ENCODE data around the gene ANTKMT. TPM values are rescaled to one million over a fixed set of nuclear protein-coding genes. Genes with fewer than 3 reads are reported as not detected.

ANTKMT gene
- total and polyA plus RNA-seq, 2 of the 4 experiments (the other 2 are of a cell fraction): 7.3 to 16.2 TPM

GRCh38 chr16:759110-759910 is 38.4 kb downstream of the ANTKMT start:
- Histone ChIP-seq H3K27me3 (ENCODE audit: control insufficient read depth, insufficient read depth, low read length) (peaks cover 4% of the 10 kb centered on the region; the same call in 1 of the 2 replicates), H3K9ac (ENCODE audit: low read depth, low read length) (no peak overlapping the region), H2AK5ac (ENCODE audit: low read depth, low read length) (no peak overlapping the region), H3K4me2 (ENCODE audit: low read depth, low read length) (no peak overlapping the region), H2BK120ac (ENCODE audit: low read depth, low read length) (no peak overlapping the region), H4K5ac (ENCODE audit: low read depth, low read length) (no peak overlapping the region), H3K9me3 (ENCODE audit: control insufficient read depth, insufficient read depth, low read length) (peaks cover 3% of the 10 kb centered on the region), H3K4ac (ENCODE audit: low read depth, low read length) (no peak overlapping the region), H3K56ac (ENCODE audit: extremely low read depth, insufficient read depth, low read length) (no peak overlapping the region), H2BK15ac (ENCODE audit: low read depth, low read length) (no peak overlapping the region), H3K23ac (ENCODE audit: low read depth, low read length) (no peak overlapping the region), H4K8ac (ENCODE audit: low read depth in 2 of 2, low read length in 2 of 2) (no peak overlapping the region), H2BK20ac (ENCODE audit: low read depth, low read length) (no peak overlapping the region), H4K91ac (ENCODE audit: insufficient read depth, low read depth, low read length) (no peak overlapping the region), H3K18ac (ENCODE audit: low read depth, low read length) (no peak overlapping the region), H2AK9ac (replicated peaks; ENCODE audit: low read depth, low read length, poor library complexity) (no peak overlapping the region), H3K27ac (ENCODE audit: insufficient read depth, low read length) (no peak overlapping the region), H3K4me3 (ENCODE audit: insufficient read depth, low read depth, low read length) (no peak overlapping the region), H2AFZ (replicated peaks; ENCODE audit: low read length, poor library complexity) (no peak overlapping the region), H3K9me1 (ENCODE audit: insufficient read depth, low read length) (no peaks in the 10 kb centered on the region), H4K20me1 (ENCODE audit: insufficient read depth, low read length) (no peaks in the 10 kb centered on the region), H2BK5ac (ENCODE audit: low read depth, low read length, poor library complexity, severe bottlenecking) (no peak overlapping the region), H3K14ac (replicated peaks; ENCODE audit: low read depth, low read length) (no peak overlapping the region), H3K4me1 (ENCODE audit: control insufficient read depth, insufficient read depth, low read length) (no peaks in the 10 kb centered on the region), H3K36me3 (ENCODE audit: control insufficient read depth, insufficient read depth, low read length) (no peaks in the 10 kb centered on the region), H3K79me1 (ENCODE audit: low read depth in 1 of 2, low read length in 2 of 2) (no peaks in the 10 kb centered on the region)
- no peak for ATAC-seq (ENCODE audit: low read depth)
- ChIA-PET POLR2A (ENCODE audit: unreplicated experiment) (interaction anchor here (0.5 kb wide), 1 partner anchor 222 kb away, joined by 5 read pairs; no protein-coding TSS in a partner anchor), CTCF (no interaction called here)
- dilution Hi-C loops (cut with HindIII; ENCODE audit: low sequenced_read_pairs, unreplicated experiment): no loop called here
- no TSS peak for BruUV-seq (replicated peaks)
- WGBS, 2 experiments (ENCODE audit: extremely low coverage in 2 of 2, insufficient read length in 1 of 2): 78% methylated on average over 20 of the region's 34 CpGs; no CpG with 5 or more reads in 1 of the 2 experiments
- DNase-seq: no peak
- in situ Hi-C loops (cut with MboI; ENCODE audit: low sequenced_read_pairs): no loop called here
- intact Hi-C loops (cut with micrococcal nuclease): no loop called here
- no peak for TF ChIP-seq RAD21 (IDR thresholded peaks at IDR 0.05; ENCODE audit: low read length)
- TF ChIP-seq BHLHE40 (IDR thresholded peaks at IDR 0.05; ENCODE audit: low read depth, low read length): no peak
- TF ChIP-seq, protein P1, sequence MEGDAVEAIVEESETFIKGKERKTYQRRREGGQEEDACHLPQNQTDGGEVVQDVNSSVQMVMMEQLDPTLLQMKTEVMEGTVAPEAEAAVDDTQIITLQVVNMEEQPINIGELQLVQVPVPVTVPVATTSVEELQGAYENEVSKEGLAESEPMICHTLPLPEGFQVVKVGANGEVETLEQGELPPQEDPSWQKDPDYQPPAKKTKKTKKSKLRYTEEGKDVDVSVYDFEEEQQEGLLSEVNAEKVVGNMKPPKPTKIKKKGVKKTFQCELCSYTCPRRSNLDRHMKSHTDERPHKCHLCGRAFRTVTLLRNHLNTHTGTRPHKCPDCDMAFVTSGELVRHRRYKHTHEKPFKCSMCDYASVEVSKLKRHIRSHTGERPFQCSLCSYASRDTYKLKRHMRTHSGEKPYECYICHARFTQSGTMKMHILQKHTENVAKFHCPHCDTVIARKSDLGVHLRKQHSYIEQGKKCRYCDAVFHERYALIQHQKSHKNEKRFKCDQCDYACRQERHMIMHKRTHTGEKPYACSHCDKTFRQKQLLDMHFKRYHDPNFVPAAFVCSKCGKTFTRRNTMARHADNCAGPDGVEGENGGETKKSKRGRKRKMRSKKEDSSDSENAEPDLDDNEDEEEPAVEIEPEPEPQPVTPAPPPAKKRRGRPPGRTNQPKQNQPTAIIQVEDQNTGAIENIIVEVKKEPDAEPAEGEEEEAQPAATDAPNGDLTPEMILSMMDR (conservative IDR thresholded peaks at IDR 0.05; ENCODE audit: low read depth, low read length): no peak
- TF ChIP-seq, protein P2, sequence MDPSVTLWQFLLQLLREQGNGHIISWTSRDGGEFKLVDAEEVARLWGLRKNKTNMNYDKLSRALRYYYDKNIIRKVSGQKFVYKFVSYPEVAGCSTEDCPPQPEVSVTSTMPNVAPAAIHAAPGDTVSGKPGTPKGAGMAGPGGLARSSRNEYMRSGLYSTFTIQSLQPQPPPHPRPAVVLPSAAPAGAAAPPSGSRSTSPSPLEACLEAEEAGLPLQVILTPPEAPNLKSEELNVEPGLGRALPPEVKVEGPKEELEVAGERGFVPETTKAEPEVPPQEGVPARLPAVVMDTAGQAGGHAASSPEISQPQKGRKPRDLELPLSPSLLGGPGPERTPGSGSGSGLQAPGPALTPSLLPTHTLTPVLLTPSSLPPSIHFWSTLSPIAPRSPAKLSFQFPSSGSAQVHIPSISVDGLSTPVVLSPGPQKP (IDR thresholded peaks at IDR 0.05; ENCODE audit: borderline replicate concordance, low read depth, low read length): no peak
- no peak for TF ChIP-seq MAZ (IDR thresholded peaks at IDR 0.05; ENCODE audit: borderline replicate concordance, low read depth, low read length)
- TF ChIP-seq MXI1 (IDR thresholded peaks at IDR 0.05; ENCODE audit: borderline replicate concordance, low read depth, low read length): no peak
- TF ChIP-seq POLR2A (IDR thresholded peaks at IDR 0.05; ENCODE audit: low read depth, low read length): no peak
- no peak for TF ChIP-seq CEBPB (IDR thresholded peaks at IDR 0.05; ENCODE audit: low read depth, low read length)
- TF ChIP-seq, protein P3, sequence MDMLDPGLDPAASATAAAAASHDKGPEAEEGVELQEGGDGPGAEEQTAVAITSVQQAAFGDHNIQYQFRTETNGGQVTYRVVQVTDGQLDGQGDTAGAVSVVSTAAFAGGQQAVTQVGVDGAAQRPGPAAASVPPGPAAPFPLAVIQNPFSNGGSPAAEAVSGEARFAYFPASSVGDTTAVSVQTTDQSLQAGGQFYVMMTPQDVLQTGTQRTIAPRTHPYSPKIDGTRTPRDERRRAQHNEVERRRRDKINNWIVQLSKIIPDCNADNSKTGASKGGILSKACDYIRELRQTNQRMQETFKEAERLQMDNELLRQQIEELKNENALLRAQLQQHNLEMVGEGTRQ (IDR thresholded peaks at IDR 0.05; ENCODE audit: low read depth, low read length): no peak
- no peak for TF ChIP-seq SMC3 (IDR thresholded peaks at IDR 0.05; ENCODE audit: low read depth, low read length)
- TF ChIP-seq MAFK (IDR thresholded peaks at IDR 0.05; ENCODE audit: low read depth, low read length): no peak
- no peak for TF ChIP-seq NFE2L2 (IDR thresholded peaks at IDR 0.05; ENCODE audit: low read depth, low read length)
- no peak for TF ChIP-seq FOS (IDR thresholded peaks at IDR 0.05; ENCODE audit: low read depth, low read length)
- no peak for TF ChIP-seq CHD1 (IDR thresholded peaks at IDR 0.05; ENCODE audit: low read depth, low read length)
- TF ChIP-seq RCOR1 (IDR thresholded peaks at IDR 0.05; ENCODE audit: insufficient replicate concordance, low read length): no peak

Data from IMR-90 (cell line).